Esophagus squamous epithelium (tissue), 4 donors: ENCODE measurements around the gene TUBA4B.

Experiments used
- POLR2A ChIP-seq, 4 donors: fragments of 450-650 bp; IDR thresholded peaks; one replicate each; pipeline ENCODE4 v1.6.1; 2017; ENCODE audit warnings: antibody characterized with exemption in 4 of 4, mild to moderate bottlenecking in 4 of 4, moderate library complexity in 3 of 4
- TF ChIP-seq, protein P1 (sequence below), 6 experiments: fragments of 450-650 bp in 4 of 6; fragments of 200-600 bp in 2 of 6; sonication (generic) in 2 of 6; IDR thresholded peaks; one replicate each; pipeline ENCODE4 v1.5.1; 2016 to 2019; ENCODE audit warnings: antibody characterized with exemption in 6 of 6, mild to moderate bottlenecking in 4 of 6, moderate library complexity in 4 of 6

DNA sequence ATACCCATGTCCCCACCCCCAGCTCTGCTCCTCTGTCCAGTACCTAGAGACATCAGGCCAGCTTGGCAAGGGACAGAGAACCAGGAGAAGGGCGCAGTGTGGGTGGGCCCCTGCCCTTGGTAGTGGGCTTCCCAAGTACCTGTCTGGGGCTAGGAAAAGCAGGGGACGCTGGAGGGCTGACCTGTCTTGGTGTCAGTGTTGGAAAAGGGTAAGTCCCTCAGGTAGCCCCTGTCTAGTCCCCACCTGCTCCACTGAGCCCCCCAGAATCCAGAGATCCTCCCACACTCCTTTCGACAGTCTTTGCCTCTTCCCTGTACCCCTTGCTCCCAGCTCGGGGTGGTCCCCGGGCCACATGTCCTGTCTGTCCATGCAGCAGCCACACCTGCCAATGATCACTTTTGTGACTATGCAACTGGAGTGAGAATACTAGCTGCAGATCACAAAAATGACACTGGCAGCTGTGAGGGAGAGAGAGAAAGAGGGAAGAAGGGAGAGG, 40.7 kb downstream of the TUBA4B start:
- TF ChIP-seq POLR2A (IDR thresholded peaks at IDR 0.05) = no peak
- TF ChIP-seq, protein P1, sequence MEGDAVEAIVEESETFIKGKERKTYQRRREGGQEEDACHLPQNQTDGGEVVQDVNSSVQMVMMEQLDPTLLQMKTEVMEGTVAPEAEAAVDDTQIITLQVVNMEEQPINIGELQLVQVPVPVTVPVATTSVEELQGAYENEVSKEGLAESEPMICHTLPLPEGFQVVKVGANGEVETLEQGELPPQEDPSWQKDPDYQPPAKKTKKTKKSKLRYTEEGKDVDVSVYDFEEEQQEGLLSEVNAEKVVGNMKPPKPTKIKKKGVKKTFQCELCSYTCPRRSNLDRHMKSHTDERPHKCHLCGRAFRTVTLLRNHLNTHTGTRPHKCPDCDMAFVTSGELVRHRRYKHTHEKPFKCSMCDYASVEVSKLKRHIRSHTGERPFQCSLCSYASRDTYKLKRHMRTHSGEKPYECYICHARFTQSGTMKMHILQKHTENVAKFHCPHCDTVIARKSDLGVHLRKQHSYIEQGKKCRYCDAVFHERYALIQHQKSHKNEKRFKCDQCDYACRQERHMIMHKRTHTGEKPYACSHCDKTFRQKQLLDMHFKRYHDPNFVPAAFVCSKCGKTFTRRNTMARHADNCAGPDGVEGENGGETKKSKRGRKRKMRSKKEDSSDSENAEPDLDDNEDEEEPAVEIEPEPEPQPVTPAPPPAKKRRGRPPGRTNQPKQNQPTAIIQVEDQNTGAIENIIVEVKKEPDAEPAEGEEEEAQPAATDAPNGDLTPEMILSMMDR (IDR thresholded peaks at IDR 0.05) = no peak
